HG02852 (cell line): ENCODE measurements around the gene TULP4.
"Not testable (repeated sequence)": the region's sequence is repeated elsewhere in the genome, so short reads cannot be mapped to it uniquely, and the experiment has no call there.

Source experiments
- ATAC-seq: cut with Tn5 transposase; IDR thresholded peaks from one replicate; pipeline ENCODE4 v1.9.1; 2021; ENCODE audit warnings: mild to moderate bottlenecking, moderate library complexity; ENCODE audit not compliant: unreplicated experiment

TULP4 gene

GRCh38 chr6:158293122-158293521 is 19.1 kb upstream of the TULP4 start:
- ATAC-seq: no peak

- not testable (repeated sequence) for ATAC-seq
Measured at GRCh38 chr6:158295976-158296853, 16.1 kb upstream of the TULP4 start.

- ATAC-seq: not testable (repeated sequence)
Measured at GRCh38 chr6:158296854-158297324, 15.4 kb upstream of the TULP4 start.

- ATAC-seq: not testable (repeated sequence)
Measured at GRCh38 chr6:158297657-158298056, 14.6 kb upstream of the TULP4 start.

- ATAC-seq: not testable (repeated sequence)
Measured at GRCh38 chr6:158300306-158301143, 11.7 kb upstream of the TULP4 start.

GRCh38 chr6:158301561-158301960 is 10.7 kb upstream of the TULP4 start:
- ATAC-seq: not testable (repeated sequence)

- ATAC-seq: not testable (repeated sequence)
Measured at GRCh38 chr6:158302195-158302796, 10.0 kb upstream of the TULP4 start.

- no peak for ATAC-seq
Measured at GRCh38 chr6:158303210-158303731, 9.0 kb upstream of the TULP4 start.

GRCh38 chr6:158304254-158304653 is 8.0 kb upstream of the TULP4 start:
- ATAC-seq: no peak

- ATAC-seq: no peak
Measured at GRCh38 chr6:158309814-158310213, 2.5 kb upstream of the TULP4 start.

- ATAC-seq: no peak
Measured at GRCh38 chr6:158311193-158311592, 1.1 kb upstream of the TULP4 start.

GRCh38 chr6:158311626-158312025 is 639 bp upstream of the TULP4 start:
- no peak for ATAC-seq

- no peak for ATAC-seq
Measured at GRCh38 chr6:158312672-158313397, 570 bp downstream of the TULP4 start.

- peak; percentile 67 for ATAC-seq
Measured at GRCh38 chr6:158313989-158314388, 1.7 kb downstream of the TULP4 start.

- ATAC-seq: no peak
Measured at GRCh38 chr6:158314737-158315136, 2.5 kb downstream of the TULP4 start.

- no peak for ATAC-seq
Measured at GRCh38 chr6:158316022-158316421, 3.8 kb downstream of the TULP4 start.

GRCh38 chr6:158321960-158322359 is 9.7 kb downstream of the TULP4 start:
- no peak for ATAC-seq

- ATAC-seq: no peak
Measured at GRCh38 chr6:158322400-158322723, 10.1 kb downstream of the TULP4 start.

GRCh38 chr6:158322724-158323560 is 10.7 kb downstream of the TULP4 start:
- ATAC-seq: peak; percentile 73

- no peak for ATAC-seq
Measured at GRCh38 chr6:158323561-158323958, 11.3 kb downstream of the TULP4 start.
